Activated CD4-positive, alpha-beta T cell treated with anti-CD3 and anti-CD28 coated beads for 36 hours (primary cell): ENCODE measurements around the gene CES2. TPM values are rescaled to one million over a fixed set of nuclear protein-coding genes. Genes with fewer than 3 reads are reported as not detected.
"Not testable (repeated sequence)": the region's sequence is repeated elsewhere in the genome, so short reads cannot be mapped to it uniquely, and the experiment has no call there.

ENCODE experiments used
- ATAC-seq: fragments of 200-7000 bp; cut with Tn5 transposase; one replicate; pipeline ENCODE4 v1.10.0; 2021; ENCODE audit warnings: mild to moderate bottlenecking, moderate library complexity
- CTCF ChIA-PET: fragments of 350-600 bp; sonication (Branson Sonifier 250); formaldehyde crosslinking; loops from one replicate; lab custom pipeline; 2021; ENCODE audit warnings: antibody characterized with exemption; lab: Charles Lee
- POLR2A ChIA-PET: fragments of 350-600 bp; sonication (Branson Sonifier 250); formaldehyde crosslinking; loops from one replicate; lab custom pipeline; 2021; ENCODE audit warnings: antibody characterized with exemption, inconsistent platforms; lab: Charles Lee
- DNase-seq: peaks from one replicate; pipeline ENCODE4 v3.0.0-alpha.2; 2020
- H3K27ac Mint-ChIP-seq: one replicate; pipeline ENCODE4 v1.8.0; 2021; ENCODE audit warnings: mixed read lengths
- H3K27me3 Mint-ChIP-seq: one replicate; pipeline ENCODE4 v1.8.0; 2021; ENCODE audit warnings: mixed read lengths
- H3K36me3 Mint-ChIP-seq: one replicate; pipeline ENCODE4 v1.8.0; 2021; ENCODE audit warnings: low read depth, mixed read lengths
- H3K4me1 Mint-ChIP-seq: one replicate; pipeline ENCODE4 v1.8.0; 2021; ENCODE audit warnings: mixed read lengths
- H3K4me3 Mint-ChIP-seq: one replicate; pipeline ENCODE4 v1.8.0; 2021; ENCODE audit warnings: mild to moderate bottlenecking, moderate library complexity, mixed read lengths
- H3K9me3 Mint-ChIP-seq: one replicate; pipeline ENCODE4 v1.8.0; 2021; ENCODE audit warnings: low read depth, mixed read lengths
- intact Hi-C, 2 experiments: fragments of 100-400 bp; cut with DNase I in 1 of 2; cut with micrococcal nuclease in 1 of 2; formaldehyde crosslinking; loops; one replicate each; pipeline versions ENCODE4 v1.14.2 to v1.15.1; 2022 to 2024; cut with DNase I, micrococcal nuclease
- total RNA-seq, 2 experiments: library from RNA; stranded (reverse); gene quantifications; one replicate each; pipeline ENCODE4 v1.2.3, GENCODE V29; 2021

The CES2 gene
- total RNA-seq, 2 experiments from 2014 or later, result 30.5 to 31.6 TPM

DNA sequence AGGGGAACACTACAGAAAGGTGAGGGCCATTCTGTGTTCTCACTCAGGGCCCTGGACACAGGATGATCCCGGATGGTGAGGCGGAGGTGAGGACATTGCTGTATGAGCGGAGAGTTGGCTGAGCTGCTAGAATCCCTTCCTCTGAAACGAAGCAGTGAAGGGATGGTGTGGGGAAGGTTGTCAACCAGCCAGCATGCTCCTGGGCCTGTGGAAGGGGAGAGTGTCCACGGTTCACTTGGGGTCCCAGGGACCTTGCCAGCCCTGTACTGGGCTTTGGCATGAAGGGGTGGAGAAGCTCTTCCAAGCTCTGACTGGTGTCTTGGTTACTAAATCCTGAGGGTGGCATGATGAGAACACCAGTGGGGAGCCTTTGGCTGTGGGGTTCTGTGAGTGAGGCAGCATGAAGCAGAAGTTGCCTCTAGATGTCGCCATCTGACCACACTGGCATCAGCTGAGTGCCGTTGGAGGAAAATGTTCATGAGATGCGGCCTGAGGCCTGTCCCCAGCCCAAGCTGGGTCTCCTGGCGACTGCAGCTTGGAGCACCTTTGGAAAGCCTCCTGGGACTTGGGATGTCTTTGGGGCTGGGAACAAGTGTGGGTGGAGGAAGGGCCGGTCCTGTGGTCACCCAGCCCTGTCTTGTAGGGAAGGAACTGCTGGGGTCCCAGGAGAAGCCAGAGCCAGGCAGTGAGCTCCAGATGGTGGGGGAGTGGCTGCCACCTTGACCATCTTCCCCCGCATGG is 40.2 kb upstream of the CES2 start:
- Mint-ChIP-seq H3K4me3 (no peak overlapping the region), H3K27ac (no peak overlapping the region), H3K36me3 (peaks cover 7% of the 10 kb centered on the region), H3K27me3 (no peaks in the 10 kb centered on the region), H3K9me3 (no peaks in the 10 kb centered on the region), H3K4me1 (peaks cover 8% of the 10 kb centered on the region)
- DNase-seq (peak; percentile 81), ATAC-seq (peak; percentile 89)
- ChIA-PET CTCF (interaction anchor here (0.6 to 2.8 kb wide), 21 partner anchors 9 to 865 kb away, joined by 3 to 19 read pairs (median 4); partner anchors contain the start of genes CES3, NAE1 and PDP2), POLR2A (no interaction called here)
- intact Hi-C loops, result loop anchor here (1.0 to 2.0 kb wide), 4 partner anchors 30 to 40 kb away; partner anchors contain the start of genes CES2 (in 1 of the 2), CIAO2B (in 1 of the 2) and RRAD (in 1 of the 2)

DNA sequence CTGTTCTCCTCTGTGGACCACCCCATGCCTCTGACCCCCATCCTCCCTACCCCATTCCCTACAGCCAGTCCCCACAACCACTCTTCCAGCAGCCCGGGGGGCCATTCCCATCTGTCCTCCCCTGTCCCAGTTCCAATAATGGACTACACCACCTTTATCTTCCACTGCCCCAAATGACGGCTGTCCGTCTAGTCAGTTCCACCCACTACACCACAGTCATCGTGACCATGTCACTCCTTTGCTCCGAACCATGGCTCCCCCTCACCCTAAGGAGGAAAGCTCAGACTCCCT is 39.7 kb upstream of the CES2 start:
- DNase-seq (no peak), ATAC-seq (no peak)
- ChIA-PET POLR2A (no interaction called here), CTCF (interaction anchor here (0.6 to 2.8 kb wide), 16 partner anchors 9 to 217 kb away, joined by 3 to 19 read pairs (median 4); partner anchors contain the start of gene PDP2)
- Mint-ChIP-seq H3K9me3 (no peaks in the 10 kb centered on the region), H3K4me3 (no peak overlapping the region), H3K36me3 (peaks cover 7% of the 10 kb centered on the region), H3K4me1 (peaks cover 8% of the 10 kb centered on the region), H3K27me3 (no peaks in the 10 kb centered on the region), H3K27ac (no peak overlapping the region)
- intact Hi-C loops, result loop anchor here (1.0 to 2.0 kb wide), 4 partner anchors 29 to 39 kb away; partner anchors contain the start of genes CES2 (in 1 of the 2), CIAO2B (in 1 of the 2) and RRAD (in 1 of the 2)

- DNase-seq (no peak), ATAC-seq (no peak)
- Mint-ChIP-seq H3K4me1 (peaks cover 8% of the 10 kb centered on the region), H3K27ac (no peak overlapping the region), H3K4me3 (no peak overlapping the region), H3K9me3 (no peaks in the 10 kb centered on the region), H3K36me3 (peaks cover 7% of the 10 kb centered on the region), H3K27me3 (no peaks in the 10 kb centered on the region)
- intact Hi-C loops, result loop anchor here (1.0 to 2.0 kb wide), 4 partner anchors 29 to 39 kb away; partner anchors contain the start of genes CES2 (in 1 of the 2), CIAO2B (in 1 of the 2) and RRAD (in 1 of the 2)
- POLR2A ChIA-PET, result no interaction called here
- CTCF ChIA-PET, result interaction anchor here (0.8 to 2.8 kb wide), 12 partner anchors 10 to 45 kb away, joined by 3 to 19 read pairs (median 6); partner anchors contain the start of gene PDP2
Measured at GRCh38 chr16:66895999-66896398, 39.3 kb upstream of the CES2 start.

DNA sequence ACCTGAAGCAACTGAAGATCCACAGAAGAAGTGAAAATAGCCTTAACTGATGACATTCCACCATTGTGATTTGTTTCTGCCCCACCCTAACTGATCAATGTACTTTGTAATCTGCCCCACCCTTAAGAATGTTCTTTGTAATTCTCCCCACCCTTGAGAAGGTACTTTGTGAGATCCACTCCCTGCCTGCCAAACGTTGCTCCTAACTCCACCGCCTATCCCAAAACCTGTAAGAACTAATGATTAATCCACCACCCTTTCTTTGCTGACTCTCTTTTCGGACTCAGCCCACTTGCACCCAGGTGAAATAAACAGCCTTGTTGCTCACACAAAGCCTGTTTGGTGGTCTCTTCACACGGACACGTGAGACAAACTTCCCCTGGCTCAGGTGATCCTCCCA is 38.6 kb upstream of the CES2 start:
- CTCF ChIA-PET, result interaction anchor here (0.7 to 2.7 kb wide), 3 partner anchors 16 to 66 kb away, joined by 3 to 12 read pairs (median 9); partner anchors contain the start of genes NAE1 and PDP2
- H3K9me3 Mint-ChIP-seq, DNase-seq, H3K27me3 Mint-ChIP-seq, intact Hi-C loops, POLR2A ChIA-PET, H3K4me3 Mint-ChIP-seq, H3K36me3 Mint-ChIP-seq, H3K27ac Mint-ChIP-seq, H3K4me1 Mint-ChIP-seq, ATAC-seq: not testable (repeated sequence)

DNA sequence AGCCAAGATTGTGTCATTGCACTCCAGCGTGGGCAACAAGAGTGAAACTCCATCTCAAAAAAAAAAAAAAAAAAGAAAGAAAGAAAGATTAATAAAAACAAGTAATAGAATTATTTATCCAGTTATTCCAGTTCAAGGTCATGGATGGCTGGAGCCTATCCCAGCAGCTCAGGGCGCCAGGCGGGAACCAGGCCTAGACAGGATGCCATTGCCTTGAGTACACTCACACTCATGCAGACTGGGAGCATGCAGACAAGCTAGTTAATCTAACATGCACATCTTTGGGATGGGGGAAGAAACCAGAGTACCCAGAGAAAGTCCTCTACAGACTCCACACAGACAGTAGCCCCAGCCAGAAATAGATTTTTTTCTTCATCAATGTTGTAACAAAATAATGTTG is 37.1 kb upstream of the CES2 start:
- Mint-ChIP-seq H3K27ac (no peak overlapping the region), H3K4me3 (no peak overlapping the region), H3K9me3 (no peaks in the 10 kb centered on the region), H3K27me3 (no peaks in the 10 kb centered on the region), H3K36me3 (peaks cover 4% of the 10 kb centered on the region), H3K4me1 (peaks cover under 1% of the 10 kb centered on the region)
- POLR2A ChIA-PET, result interaction anchor here (1.1 kb wide), 1 partner anchor 29 kb away, joined by 3 read pairs; no protein-coding TSS in a partner anchor
- CTCF ChIA-PET, result interaction anchor here (1.0 to 1.3 kb wide), 4 partner anchors 8 to 51 kb away, joined by 3 to 6 read pairs (median 4); partner anchors contain the start of gene PDP2
- intact Hi-C loops, result no loop called here
- DNase-seq (no peak), ATAC-seq (no peak)

GRCh38 chr16:66898933-66899309 is 36.4 kb upstream of the CES2 start:
- Mint-ChIP-seq H3K4me1 (no peaks in the 10 kb centered on the region), H3K9me3 (no peaks in the 10 kb centered on the region), H3K36me3 (peaks cover 4% of the 10 kb centered on the region), H3K27me3 (no peaks in the 10 kb centered on the region), H3K4me3 (no peak overlapping the region), H3K27ac (no peak overlapping the region)
- DNase-seq (no peak), ATAC-seq (no peak)
- ChIA-PET POLR2A (interaction anchor here (1.1 kb wide), 1 partner anchor 28 kb away, joined by 3 read pairs; no protein-coding TSS in a partner anchor), CTCF (interaction anchor here (1.0 to 1.2 kb wide), 3 partner anchors 12 to 50 kb away, joined by 3 to 4 read pairs (median 3); partner anchors contain the start of gene PDP2)
- intact Hi-C loops, result no loop called here

DNA sequence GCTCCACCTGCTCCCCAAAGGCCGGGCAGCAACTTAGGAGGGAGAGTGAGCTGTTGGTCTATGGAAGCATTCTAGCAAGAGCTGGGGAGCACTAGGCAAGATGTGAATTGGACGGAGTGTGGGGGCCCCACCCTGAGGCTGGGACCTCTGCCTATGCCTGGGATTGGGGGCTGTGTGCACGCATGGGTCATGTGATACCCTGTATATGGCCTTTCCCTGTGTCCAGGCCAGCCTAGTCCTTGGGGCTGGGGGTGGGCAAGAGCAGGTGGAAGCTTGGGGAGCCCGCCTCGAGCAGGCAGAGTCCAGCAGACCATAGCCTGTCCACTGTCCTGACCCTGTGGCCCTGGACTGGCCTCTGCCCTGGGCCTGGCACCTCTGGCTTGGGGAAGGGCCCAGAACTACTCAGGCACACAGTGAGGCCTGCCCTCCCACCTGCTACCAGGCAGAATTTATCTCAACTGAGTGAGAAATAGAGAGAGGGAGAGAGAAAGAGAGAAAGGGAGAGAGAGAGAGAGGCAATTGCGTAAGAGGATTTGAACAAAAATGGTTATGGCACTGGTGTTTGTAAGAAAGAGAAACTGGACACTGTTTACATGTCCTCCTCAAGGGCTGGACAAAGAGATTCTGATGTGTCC is 35.9 kb upstream of the CES2 start:
- ChIA-PET POLR2A (interaction anchor here (0.6 kb wide), 1 partner anchor 18 kb away, joined by 4 read pairs; no protein-coding TSS in a partner anchor), CTCF (interaction anchor here (0.7 to 1.2 kb wide), 3 partner anchors 12 to 240 kb away, joined by 3 to 4 read pairs (median 3); partner anchors contain the start of gene PDP2)
- Mint-ChIP-seq H3K4me1 (no peaks in the 10 kb centered on the region), H3K36me3 (peaks cover 4% of the 10 kb centered on the region), H3K27ac (no peak overlapping the region), H3K27me3 (no peaks in the 10 kb centered on the region), H3K4me3 (no peak overlapping the region), H3K9me3 (no peaks in the 10 kb centered on the region)
- no peak for DNase-seq
- intact Hi-C loops, result no loop called here
- no peak for ATAC-seq

DNA sequence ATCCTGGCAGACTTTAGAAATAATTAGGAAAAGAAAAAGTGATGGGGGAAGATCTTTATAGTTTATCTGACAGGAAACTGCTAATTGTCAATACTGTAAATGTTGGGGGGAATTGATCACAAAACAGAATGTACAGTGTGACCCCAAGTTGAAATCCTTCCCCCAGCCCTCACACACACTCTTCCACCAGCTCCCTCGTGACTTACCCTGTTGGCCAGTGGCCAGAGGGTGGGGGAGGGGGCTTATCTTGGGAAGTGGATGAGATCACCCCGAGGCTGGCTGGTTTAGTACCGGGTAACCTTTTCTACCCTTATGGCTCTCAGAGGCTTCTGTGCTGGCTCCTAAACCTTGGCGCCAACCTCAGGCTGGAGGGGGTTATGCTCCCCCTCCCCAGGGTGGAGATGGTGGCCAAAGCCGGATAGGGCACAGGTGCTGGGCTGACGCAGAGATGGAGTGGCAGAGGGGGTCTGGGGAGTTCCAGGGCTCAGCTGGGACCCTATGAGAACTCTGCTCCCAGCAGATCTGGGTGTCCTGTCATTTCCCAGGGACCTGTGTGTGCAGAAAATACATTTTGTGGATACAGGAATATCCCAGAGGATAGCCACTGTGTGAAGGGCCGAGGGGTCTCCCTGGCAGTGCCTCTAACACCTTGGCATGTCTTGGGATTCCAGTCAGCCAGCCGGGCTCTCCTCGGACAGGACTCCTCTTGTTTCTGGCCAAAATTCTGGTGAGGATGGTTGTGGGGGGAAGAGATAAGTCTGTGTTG is 35.2 kb upstream of the CES2 start:
- Mint-ChIP-seq H3K4me3 (no peak overlapping the region), H3K27me3 (no peaks in the 10 kb centered on the region), H3K4me1 (no peaks in the 10 kb centered on the region), H3K9me3 (no peaks in the 10 kb centered on the region), H3K27ac (no peak overlapping the region), H3K36me3 (peaks cover 4% of the 10 kb centered on the region)
- DNase-seq (no peak), ATAC-seq (no peak)
- intact Hi-C loops, result no loop called here
- CTCF ChIA-PET, result interaction anchor here (0.7 to 1.3 kb wide), 4 partner anchors 11 to 239 kb away, joined by 3 to 5 read pairs (median 4); partner anchors contain the start of gene CIAO2B
- POLR2A ChIA-PET, result interaction anchor here (0.6 kb wide), 1 partner anchor 18 kb away, joined by 4 read pairs; no protein-coding TSS in a partner anchor

DNA sequence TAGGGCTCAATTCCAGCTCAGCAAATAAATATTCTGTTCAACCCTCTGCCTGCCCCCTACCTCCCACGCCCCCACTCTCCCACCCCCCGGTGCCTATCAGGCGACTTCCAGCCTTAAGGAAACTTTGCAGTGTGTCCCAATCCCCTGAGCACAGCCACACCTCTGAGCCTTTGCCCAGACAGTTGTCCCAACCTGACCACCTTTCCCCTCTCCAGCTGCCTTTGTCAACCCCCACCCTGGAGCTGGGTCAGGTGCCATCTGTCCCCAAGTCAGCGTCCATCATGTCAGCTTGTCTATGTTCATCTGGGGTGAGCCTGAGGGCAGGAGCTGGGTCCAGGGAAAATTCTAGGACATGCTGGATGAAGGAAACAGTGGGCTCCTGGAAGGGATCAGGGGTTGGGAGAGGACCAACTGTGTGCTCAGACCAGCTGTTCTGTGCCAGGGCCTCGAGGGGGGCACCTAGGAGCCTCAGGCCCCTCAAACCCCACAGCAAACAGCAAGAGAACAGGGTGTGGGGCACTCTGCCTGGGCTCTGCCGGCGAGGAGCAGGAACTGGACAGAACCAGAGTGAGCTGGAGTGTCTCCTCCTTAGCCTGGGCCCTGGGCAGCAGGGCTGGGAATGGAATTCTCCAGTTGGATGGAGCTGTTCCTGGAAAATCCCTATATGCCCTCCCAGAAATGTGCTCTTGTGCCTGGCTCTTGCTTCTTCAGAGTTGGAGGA is 34.4 kb upstream of the CES2 start:
- no peaks in the 10 kb centered on the region for H3K9me3 Mint-ChIP-seq
- ATAC-seq (no peak), DNase-seq (no peak)
- no peak overlapping the region for H3K27ac Mint-ChIP-seq
- H3K4me3 Mint-ChIP-seq, result no peak overlapping the region
- ChIA-PET POLR2A (no interaction called here), CTCF (interaction anchor here (0.5 to 1.3 kb wide), 6 partner anchors 11 to 284 kb away, joined by 3 to 5 read pairs (median 3); partner anchors contain the start of gene CIAO2B)
- H3K4me1 Mint-ChIP-seq, result peaks cover 2% of the 10 kb centered on the region
- no peaks in the 10 kb centered on the region for H3K27me3 Mint-ChIP-seq
- intact Hi-C loops, result no loop called here
- peaks cover 1% of the 10 kb centered on the region for H3K36me3 Mint-ChIP-seq

GRCh38 chr16:66901626-66902025 is 33.7 kb upstream of the CES2 start:
- H3K27ac Mint-ChIP-seq, result no peak overlapping the region
- H3K36me3 Mint-ChIP-seq, result no peaks in the 10 kb centered on the region
- CTCF ChIA-PET, result interaction anchor here (0.5 to 1.2 kb wide), 3 partner anchors 21 to 283 kb away, joined by 3 to 5 read pairs (median 3); no protein-coding TSS in a partner anchor
- DNase-seq, result no peak
- peaks cover 6% of the 10 kb centered on the region for H3K4me1 Mint-ChIP-seq
- intact Hi-C loops, result no loop called here
- no peaks in the 10 kb centered on the region for H3K9me3 Mint-ChIP-seq
- H3K27me3 Mint-ChIP-seq, result no peaks in the 10 kb centered on the region
- POLR2A ChIA-PET, result no interaction called here
- no peak for ATAC-seq
- H3K4me3 Mint-ChIP-seq, result no peak overlapping the region
